SKM-1 (cell line): Measurements from ENCODE around the gene INSC.

Experiments used
- DNase-seq: peaks from one replicate; lab custom pipeline; 2025; ENCODE audit not compliant: unreplicated experiment; lab: John Stamatoyannopoulos, UW

The INSC gene

GRCh38 chr11:15276621-15277020 is 161.9 kb downstream of the INSC start:
- DNase-seq: no peak

GRCh38 chr11:15278128-15278527 is 163.4 kb downstream of the INSC start:
- no peak for DNase-seq

GRCh38 chr11:15280393-15280792 is 165.7 kb downstream of the INSC start:
- no peak for DNase-seq

- DNase-seq: no peak
These were observed 168.0 kb downstream of the INSC start for GRCh38 chr11:15282754-15283153.

- no peak for DNase-seq
These were observed 171.7 kb downstream of the INSC start for GRCh38 chr11:15286465-15286864.

GRCh38 chr11:15288863-15289262 is 174.1 kb downstream of the INSC start:
- DNase-seq: no peak

GRCh38 chr11:15289723-15290122 is 175.0 kb downstream of the INSC start:
- DNase-seq: no peak

- DNase-seq: no peak
These were observed 177.2 kb downstream of the INSC start for GRCh38 chr11:15291885-15292284.

GRCh38 chr11:15293975-15294620 is 179.4 kb downstream of the INSC start:
- DNase-seq: no peak

- DNase-seq: no peak
These were observed 181.0 kb downstream of the INSC start for GRCh38 chr11:15295695-15296094.
